Coronary artery (tissue), 2 donors: Measurements from ENCODE around the gene RANBP17.
"Not testable (repeated sequence)": the region's sequence is repeated elsewhere in the genome, so short reads cannot be mapped to it uniquely, and the experiment has no call there.

Experiments used
- DNase-seq: peaks from one replicate; pipeline ENCODE4 v3.0.0-alpha.2; 2017; ENCODE audit warnings: low spot score
- H3K27ac ChIP-seq, 2 donors: fragments of 200-600 bp; sonication (generic); one replicate each; pipeline ENCODE4 v1.5.1; 2016 to 2019
- H3K4me3 ChIP-seq: fragments of 200-600 bp; sonication (generic); 2 replicates; pipeline ENCODE4 v1.5.1; 2016; ENCODE audit warnings: mild to moderate bottlenecking, moderate library complexity
- TF ChIP-seq, protein P1 (sequence below): fragments of 200-600 bp; sonication (generic); IDR thresholded peaks from one replicate; pipeline ENCODE4 v1.5.1; 2019; ENCODE audit warnings: antibody characterized with exemption

Gene RANBP17

DNA sequence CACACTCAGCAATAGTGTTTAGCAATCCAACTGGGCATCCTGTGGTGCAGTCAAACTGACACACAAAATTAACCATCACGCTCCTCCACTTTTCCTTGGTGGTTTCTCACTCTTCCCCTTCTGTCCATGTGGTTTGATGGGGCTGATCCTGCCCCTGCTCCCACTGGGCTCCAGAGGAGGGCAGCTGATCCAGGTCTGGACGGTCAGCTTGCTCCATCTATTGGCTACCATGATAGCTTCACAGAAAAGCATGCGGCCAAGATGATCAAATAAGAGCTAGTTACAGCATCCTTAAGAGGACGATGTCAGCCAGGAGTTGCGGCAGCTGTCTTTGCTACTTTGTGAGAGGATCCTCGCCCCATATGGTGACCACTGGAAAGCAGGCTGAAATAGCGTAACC, 29.6 kb upstream of the RANBP17 start:
- TF ChIP-seq, protein P1, sequence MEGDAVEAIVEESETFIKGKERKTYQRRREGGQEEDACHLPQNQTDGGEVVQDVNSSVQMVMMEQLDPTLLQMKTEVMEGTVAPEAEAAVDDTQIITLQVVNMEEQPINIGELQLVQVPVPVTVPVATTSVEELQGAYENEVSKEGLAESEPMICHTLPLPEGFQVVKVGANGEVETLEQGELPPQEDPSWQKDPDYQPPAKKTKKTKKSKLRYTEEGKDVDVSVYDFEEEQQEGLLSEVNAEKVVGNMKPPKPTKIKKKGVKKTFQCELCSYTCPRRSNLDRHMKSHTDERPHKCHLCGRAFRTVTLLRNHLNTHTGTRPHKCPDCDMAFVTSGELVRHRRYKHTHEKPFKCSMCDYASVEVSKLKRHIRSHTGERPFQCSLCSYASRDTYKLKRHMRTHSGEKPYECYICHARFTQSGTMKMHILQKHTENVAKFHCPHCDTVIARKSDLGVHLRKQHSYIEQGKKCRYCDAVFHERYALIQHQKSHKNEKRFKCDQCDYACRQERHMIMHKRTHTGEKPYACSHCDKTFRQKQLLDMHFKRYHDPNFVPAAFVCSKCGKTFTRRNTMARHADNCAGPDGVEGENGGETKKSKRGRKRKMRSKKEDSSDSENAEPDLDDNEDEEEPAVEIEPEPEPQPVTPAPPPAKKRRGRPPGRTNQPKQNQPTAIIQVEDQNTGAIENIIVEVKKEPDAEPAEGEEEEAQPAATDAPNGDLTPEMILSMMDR: no peak
- no peak for DNase-seq
- Histone ChIP-seq H3K27ac (no peak overlapping the region), H3K4me3 (no peak overlapping the region)

DNA sequence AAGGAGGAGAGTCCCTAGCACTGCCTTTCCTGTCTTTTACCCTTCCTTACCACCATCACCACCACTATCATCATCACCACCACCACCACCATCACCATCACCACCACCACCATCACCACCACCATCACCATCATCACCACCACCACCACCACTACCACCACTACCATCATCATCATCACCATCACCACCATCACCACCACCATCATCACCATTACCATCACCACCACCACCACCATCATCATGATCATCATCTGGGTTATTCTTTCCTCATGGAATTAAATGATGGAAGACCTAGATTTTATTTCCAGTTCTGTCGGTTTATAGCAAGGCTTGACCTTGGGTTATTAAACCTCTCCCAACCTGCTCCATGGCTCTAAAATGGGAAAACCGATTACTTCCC, 27.8 kb upstream of the RANBP17 start:
- H3K27ac ChIP-seq, DNase-seq, H3K4me3 ChIP-seq: not testable (repeated sequence)

DNA sequence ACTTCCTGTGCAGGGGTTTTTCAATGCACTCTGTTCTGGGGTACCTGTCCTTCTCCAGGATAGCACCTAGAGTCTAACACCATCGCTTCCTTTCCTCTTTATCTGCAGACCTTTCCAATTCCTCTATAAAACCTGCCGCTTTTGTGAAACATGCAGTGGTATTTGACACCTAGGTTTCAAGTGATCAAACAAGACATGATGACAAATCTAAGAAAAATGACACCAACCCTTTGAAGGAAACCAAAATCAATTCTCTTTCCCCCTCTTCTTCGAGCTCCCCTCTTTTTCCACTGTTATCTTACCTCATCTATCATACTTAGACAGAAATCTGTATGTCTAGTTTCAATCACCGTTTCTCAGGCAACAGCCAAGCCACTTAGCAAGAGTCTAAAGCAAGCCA, 25.6 kb upstream of the RANBP17 start:
- TF ChIP-seq, protein P1: no peak
- H3K27ac ChIP-seq: no peak overlapping the region
- DNase-seq: no peak
- no peak overlapping the region for H3K4me3 ChIP-seq

DNA sequence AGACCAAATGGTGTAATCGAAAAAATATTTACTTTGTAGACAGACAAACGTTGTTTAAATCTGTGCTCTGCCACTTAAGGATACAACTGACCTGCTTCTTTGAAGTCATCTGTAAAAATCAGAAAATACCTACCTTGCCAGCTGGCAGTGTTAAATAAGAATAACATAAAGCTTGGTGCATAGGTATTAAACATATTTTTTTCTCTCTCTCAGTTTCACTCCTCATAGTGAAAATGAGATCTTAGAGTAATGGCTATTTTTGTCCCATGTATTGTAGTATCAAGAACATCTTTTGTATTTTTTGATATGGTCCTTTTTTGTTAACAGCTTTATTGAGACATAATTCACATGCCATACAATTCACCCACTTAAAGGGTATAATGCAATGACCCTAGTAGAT, 17.9 kb upstream of the RANBP17 start:
- TF ChIP-seq, protein P1: no peak
- no peak for DNase-seq
- Histone ChIP-seq H3K27ac (no peak overlapping the region), H3K4me3 (no peak overlapping the region)

DNA sequence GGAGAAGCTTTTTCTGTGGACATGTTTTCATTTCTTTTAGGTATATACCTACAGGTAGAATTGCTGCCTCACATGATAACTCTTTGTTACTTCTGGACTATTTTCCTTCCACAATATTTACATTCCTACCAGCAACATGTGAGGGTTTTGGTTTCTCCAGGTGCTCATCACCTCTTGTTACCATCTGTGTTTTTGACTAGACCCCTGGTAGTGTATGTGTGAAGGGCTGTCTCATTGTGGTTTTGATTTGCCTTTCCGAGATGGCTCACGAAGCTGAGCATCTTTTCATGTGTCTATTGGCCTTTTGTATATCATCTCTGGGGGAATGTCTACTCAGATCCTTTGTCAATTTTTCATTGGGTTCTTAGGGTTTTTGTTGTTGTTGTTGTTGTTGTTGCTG, 17.2 kb upstream of the RANBP17 start:
- no peak overlapping the region for H3K27ac ChIP-seq
- no peak overlapping the region for H3K4me3 ChIP-seq
- DNase-seq: no peak
- TF ChIP-seq, protein P1: no peak

DNA sequence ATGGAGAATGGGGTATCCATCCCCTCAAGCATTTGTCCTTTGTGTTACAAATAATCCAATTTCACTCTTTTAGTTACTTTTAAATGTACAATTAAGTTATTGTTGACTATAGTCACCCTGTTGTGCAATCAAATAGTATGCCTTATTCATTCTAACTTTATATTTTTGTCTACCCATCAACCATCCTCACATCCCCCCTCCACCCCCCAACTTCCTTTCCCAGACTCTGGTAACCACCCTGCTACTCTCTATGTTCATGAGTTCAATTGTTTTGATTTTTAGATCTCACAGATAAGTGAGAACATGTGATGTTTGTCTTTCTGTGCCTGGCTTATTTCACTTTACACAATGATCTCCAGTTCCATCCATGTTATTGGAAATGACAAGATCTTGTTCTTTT, 15.4 kb upstream of the RANBP17 start:
- no peak overlapping the region for H3K27ac ChIP-seq
- TF ChIP-seq, protein P1: no peak

DNA sequence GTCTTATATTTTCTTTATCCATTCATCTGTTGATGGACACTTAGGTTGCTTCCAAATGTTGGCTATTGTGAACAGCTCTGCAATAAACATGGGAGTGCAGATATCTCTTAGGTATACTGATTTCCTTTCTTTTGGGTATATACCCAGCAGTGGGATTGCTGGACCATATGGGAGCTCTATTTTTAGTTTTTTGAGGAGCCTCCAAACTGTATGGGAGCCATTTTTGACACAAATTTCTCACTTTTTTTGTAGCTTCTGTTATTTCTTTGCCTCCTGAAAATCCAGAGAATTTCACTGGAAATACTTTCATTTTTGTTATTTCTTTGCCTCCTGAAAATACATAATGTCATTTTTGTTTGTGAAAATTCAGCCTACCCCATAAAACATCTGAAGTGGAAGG, 15.0 kb upstream of the RANBP17 start:
- TF ChIP-seq, protein P1: no peak
- H3K4me3 ChIP-seq: no peak overlapping the region
- no peak for DNase-seq

More for the DNA sequence above, 15.4 kb upstream of the RANBP17 start:
- DNase-seq: no peak
- H3K4me3 ChIP-seq: no peak overlapping the region

DNA sequence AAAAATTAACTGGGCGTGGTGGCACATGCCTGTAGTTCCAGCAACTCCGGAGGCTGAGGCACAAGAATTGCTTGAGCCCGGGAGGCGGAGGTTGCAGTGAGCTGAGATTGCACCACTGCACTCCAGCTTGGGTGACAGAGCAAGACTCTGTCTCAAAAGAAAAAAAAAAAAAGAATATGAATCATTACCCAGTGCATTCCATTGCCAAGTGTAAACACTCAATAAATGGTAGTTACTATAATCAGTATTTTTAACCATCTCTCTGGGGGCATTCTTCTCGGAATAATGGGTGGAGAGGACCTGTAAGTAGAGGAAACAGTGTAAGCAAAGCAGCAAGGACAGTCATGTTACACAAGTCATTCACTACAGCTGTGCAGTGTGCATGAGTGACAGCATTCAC, 13.8 kb upstream of the RANBP17 start:
- no peak overlapping the region for H3K4me3 ChIP-seq
- DNase-seq: no peak
- TF ChIP-seq, protein P1: no peak
- H3K27ac ChIP-seq: no peak overlapping the region

More for the DNA sequence above, 15.0 kb upstream of the RANBP17 start:
- no peak overlapping the region for H3K27ac ChIP-seq
